Measurements from ENCODE around the gene EMC10. TPM values are rescaled to one million over a fixed set of nuclear protein-coding genes. Genes with fewer than 3 reads are reported as not detected.
A peak's percentile ranks its signal among the peaks of the same experiment; 100 is the strongest.

EMC10 gene
- total RNA-seq, 1 experiment from 2014 or later, result 200 TPM

- intact Hi-C loops (cut with micrococcal nuclease; ENCODE audit: unreplicated experiment), result no loop called here
- Mint-ChIP-seq H3K4me1 (ENCODE audit: low read depth, unreplicated experiment) (peaks cover 10% of the 10 kb centered on the region), H3K27me3 (ENCODE audit: unreplicated experiment) (no peaks in the 10 kb centered on the region), H3K27ac (ENCODE audit: unreplicated experiment) (no peak overlapping the region), H3K36me3 (ENCODE audit: insufficient read depth, unreplicated experiment) (peaks cover 61% of the 10 kb centered on the region), H3K9me3 (ENCODE audit: low read depth, unreplicated experiment) (no peaks in the 10 kb centered on the region), H3K4me3 (ENCODE audit: low read depth, unreplicated experiment) (no peak overlapping the region)
- TF ChIP-seq CTCF (IDR thresholded peaks at IDR 0.05; ENCODE audit: unreplicated experiment), result no peak
- DNase-seq, result no peak
- no TSS peak for BruUV-seq (replicated peaks)
- CTCF ChIA-PET, result no interaction called here
Observed at GRCh38 chr19:50481351-50482149, 5.2 kb downstream of the EMC10 start.

GRCh38 chr19:50482271-50482855, 6.1 kb downstream of the EMC10 start:
- CTCF ChIA-PET, result interaction anchor here (0.5 kb wide), 1 partner anchor 724 kb away, joined by 8 read pairs; no protein-coding TSS in a partner anchor
- intact Hi-C loops (cut with micrococcal nuclease; ENCODE audit: unreplicated experiment), result no loop called here
- BruUV-seq (replicated peaks), result no TSS peak
- Mint-ChIP-seq H3K27me3 (ENCODE audit: unreplicated experiment) (no peaks in the 10 kb centered on the region), H3K4me1 (ENCODE audit: low read depth, unreplicated experiment) (peaks cover 5% of the 10 kb centered on the region), H3K27ac (ENCODE audit: unreplicated experiment) (no peak overlapping the region), H3K9me3 (ENCODE audit: low read depth, unreplicated experiment) (no peaks in the 10 kb centered on the region), H3K36me3 (ENCODE audit: insufficient read depth, unreplicated experiment) (peaks cover 53% of the 10 kb centered on the region), H3K4me3 (ENCODE audit: low read depth, unreplicated experiment) (no peak overlapping the region)
- no peak for TF ChIP-seq CTCF (IDR thresholded peaks at IDR 0.05; ENCODE audit: unreplicated experiment)
- DNase-seq, result no peak

GRCh38 chr19:50482916-50483315, 6.6 kb downstream of the EMC10 start:
- no peaks in the 10 kb centered on the region for H3K9me3 Mint-ChIP-seq (ENCODE audit: low read depth, unreplicated experiment)
- H3K27me3 Mint-ChIP-seq (ENCODE audit: unreplicated experiment), result no peaks in the 10 kb centered on the region
- no peak for TF ChIP-seq CTCF (IDR thresholded peaks at IDR 0.05; ENCODE audit: unreplicated experiment)
- H3K4me3 Mint-ChIP-seq (ENCODE audit: low read depth, unreplicated experiment), result no peak overlapping the region
- H3K27ac Mint-ChIP-seq (ENCODE audit: unreplicated experiment), result no peak overlapping the region
- peaks cover 47% of the 10 kb centered on the region for H3K36me3 Mint-ChIP-seq (ENCODE audit: insufficient read depth, unreplicated experiment)
- TSS peak; percentile 77 for BruUV-seq (replicated peaks)
- no peaks in the 10 kb centered on the region for H3K4me1 Mint-ChIP-seq (ENCODE audit: low read depth, unreplicated experiment)
- no peak for DNase-seq
- CTCF ChIA-PET, result interaction anchor here (0.5 kb wide), 1 partner anchor 725 kb away, joined by 8 read pairs; no protein-coding TSS in a partner anchor
- intact Hi-C loops (cut with micrococcal nuclease; ENCODE audit: unreplicated experiment), result no loop called here

- H3K9me3 Mint-ChIP-seq (ENCODE audit: low read depth, unreplicated experiment), result no peaks in the 10 kb centered on the region
- BruUV-seq (replicated peaks), result no TSS peak
- H3K27me3 Mint-ChIP-seq (ENCODE audit: unreplicated experiment), result no peaks in the 10 kb centered on the region
- no peak for TF ChIP-seq CTCF (IDR thresholded peaks at IDR 0.05; ENCODE audit: unreplicated experiment)
- intact Hi-C loops (cut with micrococcal nuclease; ENCODE audit: unreplicated experiment), result no loop called here
- peaks cover 39% of the 10 kb centered on the region for H3K36me3 Mint-ChIP-seq (ENCODE audit: insufficient read depth, unreplicated experiment)
- no peak overlapping the region for H3K4me3 Mint-ChIP-seq (ENCODE audit: low read depth, unreplicated experiment)
- no peaks in the 10 kb centered on the region for H3K4me1 Mint-ChIP-seq (ENCODE audit: low read depth, unreplicated experiment)
- peak overlapping the region; percentile 15 for H3K27ac Mint-ChIP-seq (ENCODE audit: unreplicated experiment)
- CTCF ChIA-PET, result interaction anchor here (0.6 kb wide), 1 partner anchor 292 kb away, joined by 5 read pairs; no protein-coding TSS in a partner anchor
- DNase-seq, result no peak
Observed at GRCh38 chr19:50485284-50485955, 9.1 kb downstream of the EMC10 start.
